Activated CD4-positive, alpha-beta T cell treated with anti-CD3 and anti-CD28 coated beads, Interleukin-2, amount 50 U/mL, for 24 hours (primary cell): ENCODE data around the gene ANXA3.
"Not testable (repeated sequence)": the region's sequence is repeated elsewhere in the genome, so short reads cannot be mapped to it uniquely, and the experiment has no call there.

Experiments used
- DNase-seq, 2 donors: peaks; one replicate each; pipeline ENCODE4 v3.0.0-alpha.2; 2020; ENCODE audit warnings: low read depth in 1 of 2, low spot score in 1 of 2

The ANXA3 gene

GRCh38 chr4:78551420-78552351 lies at the start of gene ANXA3:
Gene ANXA3 (plus strand): TSS chr4:78551770. CDS start chr4:78554474, 2,704 bp downstream.
- no peak for DNase-seq

GRCh38 chr4:78506260-78506659 lies 45.3 kb upstream of the ANXA3 start:
- DNase-seq, result not testable (repeated sequence)

GRCh38 chr4:78509043-78509442 lies 42.5 kb upstream of the ANXA3 start:
- no peak for DNase-seq

GRCh38 chr4:78510108-78510507 lies 41.5 kb upstream of the ANXA3 start:
- no peak for DNase-seq

- DNase-seq, result no peak
Measured at GRCh38 chr4:78510681-78511080, 40.9 kb upstream of the ANXA3 start.

- DNase-seq, result no peak
Measured at GRCh38 chr4:78512357-78512920, 39.1 kb upstream of the ANXA3 start.

GRCh38 chr4:78513411-78513975 lies 38.1 kb upstream of the ANXA3 start:
- DNase-seq, result no peak

- no peak for DNase-seq
Measured at GRCh38 chr4:78517050-78517652, 34.4 kb upstream of the ANXA3 start.

GRCh38 chr4:78518561-78518960 lies 33.0 kb upstream of the ANXA3 start:
- no peak for DNase-seq

- DNase-seq, result no peak
Measured at GRCh38 chr4:78519962-78520361, 31.6 kb upstream of the ANXA3 start.

- no peak for DNase-seq
Measured at GRCh38 chr4:78520808-78521226, 30.8 kb upstream of the ANXA3 start.

GRCh38 chr4:78524009-78524408 lies 27.6 kb upstream of the ANXA3 start:
- DNase-seq, result no peak

- no peak for DNase-seq
Measured at GRCh38 chr4:78525559-78525958, 26.0 kb upstream of the ANXA3 start.

- DNase-seq, result no peak
Measured at GRCh38 chr4:78527103-78527502, 24.5 kb upstream of the ANXA3 start.

GRCh38 chr4:78527555-78527954 lies 24.0 kb upstream of the ANXA3 start:
- no peak for DNase-seq

- DNase-seq, result no peak
Measured at GRCh38 chr4:78528327-78528726, 23.2 kb upstream of the ANXA3 start.

GRCh38 chr4:78529569-78530209 lies 21.9 kb upstream of the ANXA3 start:
- no peak for DNase-seq

- no peak for DNase-seq
Measured at GRCh38 chr4:78532046-78532445, 19.5 kb upstream of the ANXA3 start.

- no peak for DNase-seq
Measured at GRCh38 chr4:78533854-78534253, 17.7 kb upstream of the ANXA3 start.

- DNase-seq, result no peak
Measured at GRCh38 chr4:78534286-78534955, 17.1 kb upstream of the ANXA3 start.

- DNase-seq, result no peak
Measured at GRCh38 chr4:78542373-78542772, 9.2 kb upstream of the ANXA3 start.
